ENCODE data around the gene HOXA13. TPM values are rescaled to one million over a fixed set of nuclear protein-coding genes. Genes with fewer than 3 reads are reported as not detected.

HOXA13 gene
- polyA plus RNA-seq, 1 donor (not counting 4 experiments of a cell fraction or from before 2014, with no cell fraction given), result not detected

- Histone ChIP-seq H3K79me2 (ENCODE audit: control insufficient read depth, insufficient read depth, low read length) (no peaks in the 10 kb centered on the region), H3K4me2 (ENCODE audit: control insufficient read depth, extremely low read depth, insufficient read depth, low read depth, low read length) (no peak overlapping the region), H3K27ac (ENCODE audit: control insufficient read depth, insufficient read depth, low read length) (no peak overlapping the region), H3K36me3 (ENCODE audit: control insufficient read depth in 2 of 2, extremely low read depth in 1 of 2, insufficient read depth in 2 of 2, low read length in 2 of 2) (no peaks in the 10 kb centered on the region), H2AFZ (ENCODE audit: control insufficient read depth, low read length) (no peak overlapping the region), H3K9me3 (ENCODE audit: control insufficient read depth, low read depth, low read length) (no peaks in the 10 kb centered on the region), H3K9ac (ENCODE audit: control insufficient read depth, extremely low read depth, insufficient read depth, low read length) (no peak overlapping the region), H3K4me3 (ENCODE audit: control insufficient read depth in 2 of 3, extremely low read depth in 1 of 3, insufficient read depth in 2 of 3, low read depth in 1 of 3, low read length in 3 of 3) (no peak overlapping the region), H3K4me1 (ENCODE audit: control insufficient read depth, extremely low read depth, insufficient read depth, low read length) (peaks cover 13% of the 10 kb centered on the region), H4K20me1 (ENCODE audit: control insufficient read depth, extremely low read depth, insufficient read depth, low read length) (no peaks in the 10 kb centered on the region), H3K27me3 (ENCODE audit: control insufficient read depth, extremely low read depth, insufficient read depth, low read length) (peaks cover 50% of the 10 kb centered on the region), H3K9me1 (ENCODE audit: control insufficient read depth, extremely low read depth, insufficient read depth, low read length) (no peaks in the 10 kb centered on the region)
- no peak for FAIRE-seq
- no peak for DNase-seq (ENCODE audit: low read depth, low spot score)
- dilution Hi-C loops (cut with MboI; ENCODE audit: extremely low pct_ligation_motif_present, low sequenced_read_pairs), result no loop called here
- TF ChIP-seq, protein P1, sequence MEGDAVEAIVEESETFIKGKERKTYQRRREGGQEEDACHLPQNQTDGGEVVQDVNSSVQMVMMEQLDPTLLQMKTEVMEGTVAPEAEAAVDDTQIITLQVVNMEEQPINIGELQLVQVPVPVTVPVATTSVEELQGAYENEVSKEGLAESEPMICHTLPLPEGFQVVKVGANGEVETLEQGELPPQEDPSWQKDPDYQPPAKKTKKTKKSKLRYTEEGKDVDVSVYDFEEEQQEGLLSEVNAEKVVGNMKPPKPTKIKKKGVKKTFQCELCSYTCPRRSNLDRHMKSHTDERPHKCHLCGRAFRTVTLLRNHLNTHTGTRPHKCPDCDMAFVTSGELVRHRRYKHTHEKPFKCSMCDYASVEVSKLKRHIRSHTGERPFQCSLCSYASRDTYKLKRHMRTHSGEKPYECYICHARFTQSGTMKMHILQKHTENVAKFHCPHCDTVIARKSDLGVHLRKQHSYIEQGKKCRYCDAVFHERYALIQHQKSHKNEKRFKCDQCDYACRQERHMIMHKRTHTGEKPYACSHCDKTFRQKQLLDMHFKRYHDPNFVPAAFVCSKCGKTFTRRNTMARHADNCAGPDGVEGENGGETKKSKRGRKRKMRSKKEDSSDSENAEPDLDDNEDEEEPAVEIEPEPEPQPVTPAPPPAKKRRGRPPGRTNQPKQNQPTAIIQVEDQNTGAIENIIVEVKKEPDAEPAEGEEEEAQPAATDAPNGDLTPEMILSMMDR (optimal IDR thresholded peaks at IDR 0.05 in 1 of 3, IDR thresholded peaks at IDR 0.05 in 1 of 3, conservative IDR thresholded peaks at IDR 0.05 in 1 of 3; ENCODE audit: extremely low read depth in 1 of 3, insufficient read depth in 2 of 3, low read length in 3 of 3), result no peak
- TF ChIP-seq EZH2 (IDR thresholded peaks at IDR 0.05; ENCODE audit: low read length), result no peak
Measured at GRCh38 chr7:27182285-27182841, 17.5 kb downstream of the HOXA13 start.

- dilution Hi-C loops (cut with MboI; ENCODE audit: extremely low pct_ligation_motif_present, low sequenced_read_pairs), result no loop called here
Measured at GRCh38 chr7:27181795-27182275, 18.1 kb downstream of the HOXA13 start.

More at GRCh38 chr7:27181795-27182275, 18.1 kb downstream of the HOXA13 start:
- Histone ChIP-seq H3K4me1 (ENCODE audit: control insufficient read depth, extremely low read depth, insufficient read depth, low read length) (peaks cover 13% of the 10 kb centered on the region), H3K4me3 (ENCODE audit: control insufficient read depth in 2 of 3, extremely low read depth in 1 of 3, insufficient read depth in 2 of 3, low read depth in 1 of 3, low read length in 3 of 3) (no peak overlapping the region), H3K36me3 (ENCODE audit: control insufficient read depth in 2 of 2, extremely low read depth in 1 of 2, insufficient read depth in 2 of 2, low read length in 2 of 2) (no peaks in the 10 kb centered on the region), H3K4me2 (ENCODE audit: control insufficient read depth, extremely low read depth, insufficient read depth, low read depth, low read length) (no peak overlapping the region), H3K9me3 (ENCODE audit: control insufficient read depth, low read depth, low read length) (no peaks in the 10 kb centered on the region), H3K79me2 (ENCODE audit: control insufficient read depth, insufficient read depth, low read length) (no peaks in the 10 kb centered on the region), H3K9ac (ENCODE audit: control insufficient read depth, extremely low read depth, insufficient read depth, low read length) (no peak overlapping the region), H3K27me3 (ENCODE audit: control insufficient read depth, extremely low read depth, insufficient read depth, low read length) (peaks cover 46% of the 10 kb centered on the region), H3K9me1 (ENCODE audit: control insufficient read depth, extremely low read depth, insufficient read depth, low read length) (no peaks in the 10 kb centered on the region), H3K27ac (ENCODE audit: control insufficient read depth, insufficient read depth, low read length) (no peak overlapping the region), H4K20me1 (ENCODE audit: control insufficient read depth, extremely low read depth, insufficient read depth, low read length) (no peaks in the 10 kb centered on the region), H2AFZ (ENCODE audit: control insufficient read depth, low read length) (no peak overlapping the region)
- FAIRE-seq (no peak), DNase-seq (ENCODE audit: low read depth, low spot score) (no peak)
- TF ChIP-seq, protein P1 (optimal IDR thresholded peaks at IDR 0.05 in 1 of 3, IDR thresholded peaks at IDR 0.05 in 1 of 3, conservative IDR thresholded peaks at IDR 0.05 in 1 of 3; ENCODE audit: extremely low read depth in 1 of 3, insufficient read depth in 2 of 3, low read length in 3 of 3), result no peak
- no peak for TF ChIP-seq EZH2 (IDR thresholded peaks at IDR 0.05; ENCODE audit: low read length)

Measured in keratinocyte (primary cell).